Right lobe of liver (tissue), 4 donors: ENCODE measurements around the gene GP1BB.

Source experiments
- CTCF ChIP-seq, 4 donors: fragments of 200-600 bp in 3 of 4; fragments of 450-650 bp in 1 of 4; IDR thresholded peaks; one replicate each; pipeline versions ENCODE4 v1.5.1 to v1.8.0; 2016 to 2022; ENCODE audit warnings: antibody characterized with exemption in 4 of 4, mild to moderate bottlenecking in 2 of 4
- POLR2A ChIP-seq: fragments of 450-650 bp; IDR thresholded peaks from one replicate; pipeline ENCODE4 v1.6.1; 2017; ENCODE audit warnings: antibody characterized with exemption, mild to moderate bottlenecking
- donor health status: DM: no; HTN: no; CAD: no.
- donor health status: DM: no; HTN: no; CAD: no.
- donor health status: DM: no; HTN: yes; CAD: no.

GRCh38 chr22:19757140-19757984 lies 34.0 kb downstream of the GP1BB start:
- TF ChIP-seq POLR2A (no peak), CTCF (IDR thresholded peaks at IDR 0.05) (no peak)
